ENCODE measurements around the gene HTR3D. TPM values are rescaled to one million over a fixed set of nuclear protein-coding genes. Genes with fewer than 3 reads are reported as not detected.
A peak's percentile ranks its signal among the peaks of the same experiment; 100 is the strongest.

HTR3D gene
- total RNA-seq, 1 experiment from 2014 or later = not detected

DNA sequence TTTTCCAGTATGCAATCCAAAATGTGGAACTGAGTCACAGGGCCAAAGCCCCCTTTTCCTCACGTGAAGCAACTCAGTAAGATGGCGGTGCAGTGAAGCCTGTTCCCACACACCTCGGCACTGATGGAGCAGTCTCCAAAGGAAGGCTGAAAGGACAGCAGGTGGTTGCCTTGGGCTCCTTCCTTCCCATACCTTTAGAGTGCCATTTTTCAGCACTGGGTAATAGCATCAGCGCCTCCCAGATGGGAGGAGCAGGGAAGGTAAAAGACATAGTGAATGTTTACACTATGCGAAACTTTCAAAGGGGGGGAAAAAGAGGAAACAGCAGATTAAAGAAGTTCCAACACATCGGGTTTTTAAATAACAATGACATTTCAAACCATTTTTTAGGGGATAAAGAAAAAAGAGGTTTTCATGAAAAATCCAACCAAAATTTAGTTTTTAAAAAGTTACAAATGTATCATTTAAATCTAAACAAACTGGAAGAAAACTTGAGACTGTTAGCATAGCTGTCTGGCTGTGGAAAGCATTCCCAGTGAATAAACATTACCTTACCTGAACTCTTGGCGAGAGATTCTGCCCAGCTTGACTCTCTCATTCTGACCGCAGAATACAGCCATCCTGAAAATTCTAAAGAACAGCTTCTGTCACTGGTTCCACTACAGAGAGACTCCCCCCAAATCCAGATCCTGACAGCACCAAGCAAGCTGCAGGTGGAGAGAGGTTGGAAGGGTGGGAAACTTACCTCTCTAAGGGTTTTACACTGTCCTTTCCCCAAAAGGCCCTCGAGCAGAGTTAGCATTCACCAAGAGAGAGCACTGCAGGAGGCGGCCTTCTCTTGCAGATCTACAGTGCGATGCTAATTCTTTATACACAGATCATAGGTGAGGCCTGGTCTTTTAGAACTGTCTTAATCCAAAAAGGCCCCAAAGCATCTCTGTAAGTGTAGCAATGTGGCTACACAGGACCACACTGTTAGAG, 46.5 kb upstream of the HTR3D start (continued):
- TF ChIP-seq, protein P1, sequence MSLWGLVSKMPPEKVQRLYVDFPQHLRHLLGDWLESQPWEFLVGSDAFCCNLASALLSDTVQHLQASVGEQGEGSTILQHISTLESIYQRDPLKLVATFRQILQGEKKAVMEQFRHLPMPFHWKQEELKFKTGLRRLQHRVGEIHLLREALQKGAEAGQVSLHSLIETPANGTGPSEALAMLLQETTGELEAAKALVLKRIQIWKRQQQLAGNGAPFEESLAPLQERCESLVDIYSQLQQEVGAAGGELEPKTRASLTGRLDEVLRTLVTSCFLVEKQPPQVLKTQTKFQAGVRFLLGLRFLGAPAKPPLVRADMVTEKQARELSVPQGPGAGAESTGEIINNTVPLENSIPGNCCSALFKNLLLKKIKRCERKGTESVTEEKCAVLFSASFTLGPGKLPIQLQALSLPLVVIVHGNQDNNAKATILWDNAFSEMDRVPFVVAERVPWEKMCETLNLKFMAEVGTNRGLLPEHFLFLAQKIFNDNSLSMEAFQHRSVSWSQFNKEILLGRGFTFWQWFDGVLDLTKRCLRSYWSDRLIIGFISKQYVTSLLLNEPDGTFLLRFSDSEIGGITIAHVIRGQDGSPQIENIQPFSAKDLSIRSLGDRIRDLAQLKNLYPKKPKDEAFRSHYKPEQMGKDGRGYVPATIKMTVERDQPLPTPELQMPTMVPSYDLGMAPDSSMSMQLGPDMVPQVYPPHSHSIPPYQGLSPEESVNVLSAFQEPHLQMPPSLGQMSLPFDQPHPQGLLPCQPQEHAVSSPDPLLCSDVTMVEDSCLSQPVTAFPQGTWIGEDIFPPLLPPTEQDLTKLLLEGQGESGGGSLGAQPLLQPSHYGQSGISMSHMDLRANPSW (CRISPR knock-in tag; conservative IDR thresholded peaks at IDR 0.05; ENCODE audit: low read depth) = no peak
- TF ChIP-seq ZNF416 (CRISPR knock-in tag; IDR thresholded peaks at IDR 0.05) = no peak
- TF ChIP-seq NFATC4 (CRISPR knock-in tag; IDR thresholded peaks at IDR 0.05) = no peak
- TF ChIP-seq CBFB (CRISPR knock-in tag; IDR thresholded peaks at IDR 0.05; ENCODE audit: low read depth) = no peak
- no peak for TF ChIP-seq RELA (CRISPR knock-in tag; IDR thresholded peaks at IDR 0.05; ENCODE audit: borderline replicate concordance)
- TF ChIP-seq, protein P2, sequence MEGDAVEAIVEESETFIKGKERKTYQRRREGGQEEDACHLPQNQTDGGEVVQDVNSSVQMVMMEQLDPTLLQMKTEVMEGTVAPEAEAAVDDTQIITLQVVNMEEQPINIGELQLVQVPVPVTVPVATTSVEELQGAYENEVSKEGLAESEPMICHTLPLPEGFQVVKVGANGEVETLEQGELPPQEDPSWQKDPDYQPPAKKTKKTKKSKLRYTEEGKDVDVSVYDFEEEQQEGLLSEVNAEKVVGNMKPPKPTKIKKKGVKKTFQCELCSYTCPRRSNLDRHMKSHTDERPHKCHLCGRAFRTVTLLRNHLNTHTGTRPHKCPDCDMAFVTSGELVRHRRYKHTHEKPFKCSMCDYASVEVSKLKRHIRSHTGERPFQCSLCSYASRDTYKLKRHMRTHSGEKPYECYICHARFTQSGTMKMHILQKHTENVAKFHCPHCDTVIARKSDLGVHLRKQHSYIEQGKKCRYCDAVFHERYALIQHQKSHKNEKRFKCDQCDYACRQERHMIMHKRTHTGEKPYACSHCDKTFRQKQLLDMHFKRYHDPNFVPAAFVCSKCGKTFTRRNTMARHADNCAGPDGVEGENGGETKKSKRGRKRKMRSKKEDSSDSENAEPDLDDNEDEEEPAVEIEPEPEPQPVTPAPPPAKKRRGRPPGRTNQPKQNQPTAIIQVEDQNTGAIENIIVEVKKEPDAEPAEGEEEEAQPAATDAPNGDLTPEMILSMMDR (IDR thresholded peaks at IDR 0.05) = no peak
- no peak for TF ChIP-seq ZNF232 (CRISPR knock-in tag; IDR thresholded peaks at IDR 0.05)
- TF ChIP-seq, protein P3, sequence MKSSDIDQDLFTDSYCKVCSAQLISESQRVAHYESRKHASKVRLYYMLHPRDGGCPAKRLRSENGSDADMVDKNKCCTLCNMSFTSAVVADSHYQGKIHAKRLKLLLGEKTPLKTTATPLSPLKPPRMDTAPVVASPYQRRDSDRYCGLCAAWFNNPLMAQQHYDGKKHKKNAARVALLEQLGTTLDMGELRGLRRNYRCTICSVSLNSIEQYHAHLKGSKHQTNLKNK (CRISPR knock-in tag; IDR thresholded peaks at IDR 0.05) = no peak
- TF ChIP-seq EMX1 (CRISPR knock-in tag; IDR thresholded peaks at IDR 0.05) = no peak
- TF ChIP-seq SMAD4 (CRISPR knock-in tag; IDR thresholded peaks at IDR 0.05) = no peak
- TF ChIP-seq, protein P4, sequence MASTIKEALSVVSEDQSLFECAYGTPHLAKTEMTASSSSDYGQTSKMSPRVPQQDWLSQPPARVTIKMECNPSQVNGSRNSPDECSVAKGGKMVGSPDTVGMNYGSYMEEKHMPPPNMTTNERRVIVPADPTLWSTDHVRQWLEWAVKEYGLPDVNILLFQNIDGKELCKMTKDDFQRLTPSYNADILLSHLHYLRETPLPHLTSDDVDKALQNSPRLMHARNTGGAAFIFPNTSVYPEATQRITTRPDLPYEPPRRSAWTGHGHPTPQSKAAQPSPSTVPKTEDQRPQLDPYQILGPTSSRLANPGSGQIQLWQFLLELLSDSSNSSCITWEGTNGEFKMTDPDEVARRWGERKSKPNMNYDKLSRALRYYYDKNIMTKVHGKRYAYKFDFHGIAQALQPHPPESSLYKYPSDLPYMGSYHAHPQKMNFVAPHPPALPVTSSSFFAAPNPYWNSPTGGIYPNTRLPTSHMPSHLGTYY (CRISPR knock-in tag; IDR thresholded peaks at IDR 0.05) = no peak
- no peak for TF ChIP-seq NFE2L1 (CRISPR knock-in tag; IDR thresholded peaks at IDR 0.05)
- TF ChIP-seq, protein P5, sequence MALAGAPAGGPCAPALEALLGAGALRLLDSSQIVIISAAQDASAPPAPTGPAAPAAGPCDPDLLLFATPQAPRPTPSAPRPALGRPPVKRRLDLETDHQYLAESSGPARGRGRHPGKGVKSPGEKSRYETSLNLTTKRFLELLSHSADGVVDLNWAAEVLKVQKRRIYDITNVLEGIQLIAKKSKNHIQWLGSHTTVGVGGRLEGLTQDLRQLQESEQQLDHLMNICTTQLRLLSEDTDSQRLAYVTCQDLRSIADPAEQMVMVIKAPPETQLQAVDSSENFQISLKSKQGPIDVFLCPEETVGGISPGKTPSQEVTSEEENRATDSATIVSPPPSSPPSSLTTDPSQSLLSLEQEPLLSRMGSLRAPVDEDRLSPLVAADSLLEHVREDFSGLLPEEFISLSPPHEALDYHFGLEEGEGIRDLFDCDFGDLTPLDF (CRISPR knock-in tag; IDR thresholded peaks at IDR 0.05) = no peak

DNA sequence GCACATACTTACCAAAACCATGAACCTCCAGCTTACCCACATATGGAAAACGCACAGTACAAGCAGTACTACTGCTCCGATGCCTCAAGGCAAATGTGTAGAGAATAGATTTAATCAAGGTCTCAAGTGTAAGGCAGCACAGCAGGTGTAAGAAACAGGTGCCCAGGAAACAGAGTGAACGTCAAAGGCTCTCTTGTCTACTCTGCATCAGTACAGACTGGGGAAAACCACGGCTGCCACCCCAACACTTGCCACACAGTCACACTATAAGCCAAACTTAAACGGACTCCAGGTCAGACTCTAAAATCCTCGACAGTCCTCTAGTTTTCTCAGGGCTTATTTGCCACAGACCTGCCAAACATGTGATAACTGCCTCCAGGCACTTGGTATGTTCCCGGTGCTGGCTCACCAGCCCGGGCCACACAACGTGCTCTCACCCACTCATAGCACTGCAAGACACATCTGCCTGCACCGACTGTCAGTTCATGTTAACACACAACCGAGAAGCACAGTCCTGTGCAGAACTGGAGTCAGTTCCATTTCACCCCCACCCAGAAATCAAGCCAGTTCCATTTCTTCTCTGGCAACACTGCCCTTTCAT, 44.4 kb upstream of the HTR3D start:
- H3K36me3 Mint-ChIP-seq = peaks cover 36% of the 10 kb centered on the region
- ChIA-PET POLR2A (no interaction called here), CTCF (no interaction called here)
- peak overlapping the region; percentile 16; the same call in 1 of the 2 replicates for H3K27ac Mint-ChIP-seq
- H3K27me3 Mint-ChIP-seq (ENCODE audit: low read depth) = no peaks in the 10 kb centered on the region
- ATAC-seq (no peak), DNase-seq (ENCODE audit: low spot score) (no peak)
- no peak for TF ChIP-seq RELA (CRISPR knock-in tag; IDR thresholded peaks at IDR 0.05; ENCODE audit: borderline replicate concordance)
- TF ChIP-seq, protein P6, sequence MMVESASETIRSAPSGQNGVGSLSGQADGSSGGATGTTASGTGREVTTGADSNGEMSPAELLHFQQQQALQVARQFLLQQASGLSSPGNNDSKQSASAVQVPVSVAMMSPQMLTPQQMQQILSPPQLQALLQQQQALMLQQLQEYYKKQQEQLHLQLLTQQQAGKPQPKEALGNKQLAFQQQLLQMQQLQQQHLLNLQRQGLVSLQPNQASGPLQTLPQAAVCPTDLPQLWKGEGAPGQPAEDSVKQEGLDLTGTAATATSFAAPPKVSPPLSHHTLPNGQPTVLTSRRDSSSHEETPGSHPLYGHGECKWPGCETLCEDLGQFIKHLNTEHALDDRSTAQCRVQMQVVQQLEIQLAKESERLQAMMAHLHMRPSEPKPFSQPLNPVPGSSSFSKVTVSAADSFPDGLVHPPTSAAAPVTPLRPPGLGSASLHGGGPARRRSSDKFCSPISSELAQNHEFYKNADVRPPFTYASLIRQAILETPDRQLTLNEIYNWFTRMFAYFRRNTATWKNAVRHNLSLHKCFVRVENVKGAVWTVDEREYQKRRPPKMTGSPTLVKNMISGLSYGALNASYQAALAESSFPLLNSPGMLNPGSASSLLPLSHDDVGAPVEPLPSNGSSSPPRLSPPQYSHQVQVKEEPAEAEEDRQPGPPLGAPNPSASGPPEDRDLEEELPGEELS (CRISPR knock-in tag; IDR thresholded peaks at IDR 0.05) = no peak
- H3K4me3 Mint-ChIP-seq = no peak overlapping the region
- H3K9me3 Mint-ChIP-seq = no peaks in the 10 kb centered on the region
- peaks cover 29% of the 10 kb centered on the region for H3K4me1 Mint-ChIP-seq

Data from WTC11 (cell line).